ENCODE measurements around the gene ANKRD52. TPM values are rescaled to one million over a fixed set of nuclear protein-coding genes. Genes with fewer than 3 reads are reported as not detected.

ANKRD52 gene
- total RNA-seq, 6 experiments from 2014 or later: 10.6 to 16.1 (median 12.2) TPM

DNA sequence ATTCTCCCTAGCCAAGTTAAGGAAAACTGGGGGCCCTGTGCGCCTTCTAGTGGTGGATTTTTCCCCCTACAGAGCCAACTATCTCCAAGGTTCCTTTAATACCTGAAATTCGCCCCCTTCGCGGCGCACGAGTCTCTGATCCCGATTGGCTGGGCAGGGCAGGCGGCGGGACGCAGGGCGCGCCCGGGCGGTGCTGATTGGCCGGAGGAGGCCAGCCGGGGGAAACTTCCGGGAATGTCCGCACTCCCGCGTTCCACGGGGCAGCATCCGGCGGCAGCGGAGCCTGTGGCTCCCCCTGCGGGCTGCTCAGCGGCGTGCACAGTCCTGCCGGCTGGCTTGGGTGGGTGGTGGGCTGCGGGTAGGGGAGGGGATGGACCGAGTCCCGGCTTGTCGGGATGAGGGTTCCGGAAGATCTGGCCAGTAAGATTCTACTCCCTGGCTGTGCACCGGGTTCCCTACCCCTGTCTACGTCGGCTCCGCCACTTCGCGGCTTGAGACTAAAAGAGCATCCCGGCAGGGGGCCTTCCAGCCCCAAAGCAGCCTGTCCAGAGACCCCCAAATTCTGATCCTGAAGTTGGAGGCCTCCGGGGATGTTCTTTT is 34.0 kb downstream of the ANKRD52 start, which contains the start of gene NABP2:
Gene NABP2 (plus strand): TSS at position 241 of the 600 bp plus-strand sequence. CDS start 515 bp downstream, outside the sequence.
- Histone ChIP-seq H3K9me3 (no peaks in the 10 kb centered on the region), H3K4me3 (peak within 1 kb of the TSS; percentile 65 to 78 (median 72)), H3K4me1 (peaks cover 0 to 24% (median 7%) of the 10 kb centered on the region in 4 donors), H3K36me3 (no peaks in the 10 kb centered on the region), H3K27ac (peak within 1 kb of the TSS; percentile 58 to 97 (median 91)), H3K27me3 (no peaks in the 10 kb centered on the region)
- TF ChIP-seq, protein P1, sequence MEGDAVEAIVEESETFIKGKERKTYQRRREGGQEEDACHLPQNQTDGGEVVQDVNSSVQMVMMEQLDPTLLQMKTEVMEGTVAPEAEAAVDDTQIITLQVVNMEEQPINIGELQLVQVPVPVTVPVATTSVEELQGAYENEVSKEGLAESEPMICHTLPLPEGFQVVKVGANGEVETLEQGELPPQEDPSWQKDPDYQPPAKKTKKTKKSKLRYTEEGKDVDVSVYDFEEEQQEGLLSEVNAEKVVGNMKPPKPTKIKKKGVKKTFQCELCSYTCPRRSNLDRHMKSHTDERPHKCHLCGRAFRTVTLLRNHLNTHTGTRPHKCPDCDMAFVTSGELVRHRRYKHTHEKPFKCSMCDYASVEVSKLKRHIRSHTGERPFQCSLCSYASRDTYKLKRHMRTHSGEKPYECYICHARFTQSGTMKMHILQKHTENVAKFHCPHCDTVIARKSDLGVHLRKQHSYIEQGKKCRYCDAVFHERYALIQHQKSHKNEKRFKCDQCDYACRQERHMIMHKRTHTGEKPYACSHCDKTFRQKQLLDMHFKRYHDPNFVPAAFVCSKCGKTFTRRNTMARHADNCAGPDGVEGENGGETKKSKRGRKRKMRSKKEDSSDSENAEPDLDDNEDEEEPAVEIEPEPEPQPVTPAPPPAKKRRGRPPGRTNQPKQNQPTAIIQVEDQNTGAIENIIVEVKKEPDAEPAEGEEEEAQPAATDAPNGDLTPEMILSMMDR (IDR thresholded peaks at IDR 0.05): peak; percentile 82 to 94 (median 87)
- peak; percentile 46 for TF ChIP-seq POLR2A (IDR thresholded peaks at IDR 0.05)
- DNase-seq: peak; percentile 98
- intact Hi-C loops (cut with DNase I): no loop called here
- ATAC-seq: peak; percentile 83 to 91 (median 88)
- WGBS (ENCODE audit: insufficient coverage, low coverage, low lambda C conversion rate, missing lambda C conversion rate): 0% methylated on average over 17 of the region's 41 CpGs

DNA sequence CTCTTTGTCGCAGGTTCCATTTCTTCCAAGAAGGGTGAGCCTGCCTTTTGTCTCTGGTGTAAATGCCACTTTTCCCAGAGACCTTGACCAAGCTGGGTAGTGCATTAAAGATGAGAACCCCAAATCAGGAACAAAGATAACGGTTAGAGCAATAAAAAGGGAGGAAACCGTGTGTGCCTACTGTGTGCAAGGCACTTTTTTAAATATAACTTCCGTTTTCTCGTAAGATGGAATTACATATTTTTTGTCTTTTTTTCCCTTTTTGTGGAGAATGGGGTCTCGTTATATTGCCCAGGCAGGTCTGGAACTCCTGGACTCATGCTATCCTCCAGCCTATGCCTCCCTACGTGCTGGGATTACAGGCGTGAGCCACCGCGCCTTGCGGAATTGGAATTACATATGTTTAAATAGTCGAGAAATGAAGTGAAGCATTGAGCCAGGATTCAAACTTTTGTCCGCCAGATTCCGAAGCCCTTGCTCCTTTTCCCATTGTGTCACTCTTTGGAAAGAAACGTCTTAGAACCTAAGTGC is 34.5 kb downstream of the ANKRD52 start:
- peaks cover 0 to 24% (median 7%) of the 10 kb centered on the region in 4 donors for H3K4me1 ChIP-seq

DNA sequence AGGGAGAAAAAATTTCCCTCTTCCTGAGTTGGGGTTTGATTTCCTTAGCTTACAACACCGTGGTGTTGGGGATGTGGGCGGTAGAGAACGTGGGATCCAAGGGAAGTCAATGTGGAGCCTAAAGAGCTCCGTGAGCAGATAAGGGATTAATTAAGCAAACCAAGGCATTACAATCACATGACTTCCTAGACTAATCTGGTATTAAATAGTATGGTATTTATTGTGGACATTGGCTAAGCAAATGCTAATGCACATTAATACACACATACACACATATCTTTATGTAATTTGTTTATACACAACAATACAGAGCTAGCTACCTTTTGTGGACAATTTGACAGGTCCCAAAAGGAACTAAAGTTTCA is 35.7 kb downstream of the ANKRD52 start:
- intact Hi-C loops (cut with DNase I): no loop called here
- ATAC-seq (no peak), DNase-seq (no peak)
- Histone ChIP-seq H3K4me3 (peak overlapping the region; percentile 49 to 78 (median 55)), H3K9me3 (no peaks in the 10 kb centered on the region), H3K27ac (peak overlapping the region; percentile 91 to 97 (median 91)), H3K36me3 (no peaks in the 10 kb centered on the region), H3K27me3 (no peaks in the 10 kb centered on the region), H3K4me1 (peaks cover 0 to 24% (median 7%) of the 10 kb centered on the region in 4 donors)
- TF ChIP-seq POLR2A (IDR thresholded peaks at IDR 0.05): no peak
- TF ChIP-seq, protein P1 (IDR thresholded peaks at IDR 0.05): no peak
- 0% methylated on average over 4 of the region's 4 CpGs for WGBS (ENCODE audit: insufficient coverage, low coverage, low lambda C conversion rate, missing lambda C conversion rate)

More for the DNA sequence above, 34.5 kb downstream of the ANKRD52 start:
- ATAC-seq (no peak), DNase-seq (no peak)
- 24% methylated on average over 14 of the region's 15 CpGs for WGBS (ENCODE audit: insufficient coverage, low coverage, low lambda C conversion rate, missing lambda C conversion rate)
- Histone ChIP-seq H3K36me3 (no peaks in the 10 kb centered on the region), H3K9me3 (no peaks in the 10 kb centered on the region), H3K27me3 (no peaks in the 10 kb centered on the region), H3K27ac (peak overlapping the region; percentile 58 to 97 (median 91)), H3K4me3 (peak overlapping the region; percentile 65 to 78 (median 72))
- intact Hi-C loops (cut with DNase I): no loop called here
- TF ChIP-seq, protein P1 (IDR thresholded peaks at IDR 0.05): no peak
- TF ChIP-seq POLR2A (IDR thresholded peaks at IDR 0.05): no peak

DNA sequence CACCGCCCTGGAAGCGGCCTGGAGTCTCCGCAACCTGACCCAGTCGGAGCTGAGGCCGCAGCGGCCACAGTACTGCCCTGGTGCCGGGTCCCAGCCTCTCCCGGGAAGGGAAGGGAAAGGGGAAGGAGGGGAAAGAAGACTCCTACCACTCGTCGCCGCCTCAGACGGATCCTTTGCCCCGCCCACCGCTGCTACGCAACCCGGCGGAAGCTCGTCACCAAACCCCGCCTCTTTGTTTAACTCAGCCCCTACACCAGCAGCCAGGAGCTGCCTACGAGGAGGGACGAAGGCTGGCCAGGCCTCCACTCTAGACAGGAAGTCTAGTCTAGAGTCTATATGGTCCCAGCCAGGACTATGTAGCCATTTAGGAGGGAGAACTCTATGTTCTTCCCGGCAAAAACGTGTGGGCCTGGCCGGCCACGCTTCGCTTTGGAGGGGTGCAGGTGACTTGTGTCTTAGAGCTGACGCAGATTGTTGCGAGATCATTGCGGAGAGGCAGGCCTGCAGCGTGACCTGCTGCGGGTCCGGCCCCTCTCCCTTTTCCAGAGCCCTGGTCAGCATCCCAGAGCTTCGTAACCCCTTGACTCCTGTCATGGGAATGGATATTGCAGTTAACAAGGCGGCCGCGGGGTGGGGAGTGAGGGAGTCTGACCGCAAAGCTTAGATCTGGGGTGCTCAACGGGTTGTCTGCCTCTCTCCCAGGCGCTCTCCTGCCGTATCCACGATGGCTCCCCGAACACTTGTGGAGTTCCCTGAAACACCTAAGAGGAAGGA is 36.2 kb downstream of the ANKRD52 start, which contains the start of gene RNF41:
Gene RNF41 (minus strand): TSS at position 166 of the 774 bp plus-strand sequence. CDS start 7,875 bp downstream, outside the sequence.
- peaks cover 0 to 24% (median 7%) of the 10 kb centered on the region in 4 donors for H3K4me1 ChIP-seq
- peak; percentile 96 to 98 (median 98) for DNase-seq
- H3K27ac ChIP-seq: peak within 1 kb of the TSS; percentile 91 to 97 (median 91)
- no peaks in the 10 kb centered on the region for H3K9me3 ChIP-seq
- H3K4me3 ChIP-seq: peak within 1 kb of the TSS; percentile 49 to 78 (median 55)
- H3K36me3 ChIP-seq: no peaks in the 10 kb centered on the region
- intact Hi-C loops (cut with DNase I): no loop called here
- WGBS (ENCODE audit: insufficient coverage, low coverage, low lambda C conversion rate, missing lambda C conversion rate): 0% methylated on average over 17 of the region's 42 CpGs
- no peaks in the 10 kb centered on the region for H3K27me3 ChIP-seq
- TF ChIP-seq, protein P1 (IDR thresholded peaks at IDR 0.05): peak in 2 of 4 donors; percentile 2 to 10
- peak; percentile 96 for TF ChIP-seq POLR2A (IDR thresholded peaks at IDR 0.05)
- peak; percentile 86 to 93 (median 88) for ATAC-seq
